ENCODE results near the gene PRAC1. TPM values are rescaled to one million over a fixed set of nuclear protein-coding genes. Genes with fewer than 3 reads are reported as not detected.

Gene PRAC1
- total RNA-seq, 1 experiment from 2014 or later: not detected

GRCh38 chr17:48747445-48748363, 25.4 kb upstream of the PRAC1 start:
- DNase-seq (ENCODE audit: low read depth, low spot score) (no peak), ATAC-seq (no peak)
- no peaks in the 10 kb centered on the region for H3K4me1 ChIP-seq (ENCODE audit: control insufficient read depth in 1 of 2, insufficient read depth in 2 of 2, low read length in 2 of 2)
- H3K9me3 ChIP-seq (ENCODE audit: control insufficient read depth in 1 of 2, insufficient read depth in 1 of 2, low read depth in 1 of 2, low read length in 2 of 2): no peaks in the 10 kb centered on the region
- H3K9ac ChIP-seq (ENCODE audit: low read length): no peak overlapping the region
- H3K27ac ChIP-seq (ENCODE audit: low read depth, low read length): no peak overlapping the region
- POLR2A ChIA-PET: no interaction called here
- H3K79me2 ChIP-seq (ENCODE audit: insufficient read depth, low read length): no peaks in the 10 kb centered on the region
- H4K20me1 ChIP-seq (ENCODE audit: insufficient read depth): no peaks in the 10 kb centered on the region
- RAD21 ChIA-PET (ENCODE audit: low non-redundant PET in 1 of 2, low total read pairs in 2 of 2, uncharacterized antibody in 2 of 2, unreplicated experiment in 2 of 2): no interaction called here
- no TSS peak for BruUV-seq (replicated peaks)
- H3K4me2 ChIP-seq (ENCODE audit: low read length): no peak overlapping the region
- TF ChIP-seq ZFX (IDR thresholded peaks at IDR 0.05) (no peak), CEBPB (IDR thresholded peaks at IDR 0.05; ENCODE audit: low read depth) (no peak), YY1 (IDR thresholded peaks at IDR 0.05; ENCODE audit: extremely low read depth, insufficient replicate concordance, low read depth, low read length) (no peak), EGR1 (IDR thresholded peaks at IDR 0.05; ENCODE audit: low read depth) (no peak), RAD21 (IDR thresholded peaks at IDR 0.05; ENCODE audit: low read depth) (no peak), SRF (IDR thresholded peaks at IDR 0.05; ENCODE audit: low read depth) (no peak), TCF7L2 (IDR thresholded peaks at IDR 0.05; ENCODE audit: borderline replicate concordance, extremely low read depth, insufficient read depth, insufficient read length) (no peak), JUND (IDR thresholded peaks at IDR 0.05) (no peak), ZNF274 (IDR thresholded peaks at IDR 0.05; ENCODE audit: low read depth, low read length) (no peak), ATF3 (IDR thresholded peaks at IDR 0.05) (no peak), SIN3A (IDR thresholded peaks at IDR 0.05; ENCODE audit: low read depth) (no peak), CTCF (IDR thresholded peaks at IDR 0.05 in 2 of 3, conservative IDR thresholded peaks at IDR 0.05 in 1 of 3; ENCODE audit: borderline replicate concordance in 1 of 3, insufficient read depth in 1 of 3, low read depth in 2 of 3, low read length in 2 of 3) (no peak), REST (IDR thresholded peaks at IDR 0.05; ENCODE audit: low read depth) (no peak), FOSL1 (IDR thresholded peaks at IDR 0.05; ENCODE audit: low read depth) (no peak), SP1 (IDR thresholded peaks at IDR 0.05; ENCODE audit: low read depth) (no peak), CBX3 (IDR thresholded peaks at IDR 0.05; ENCODE audit: low read depth) (no peak)
- intact Hi-C loops (cut with micrococcal nuclease): no loop called here
- H3K9me2 ChIP-seq (ENCODE audit: insufficient read depth): no peaks in the 10 kb centered on the region
- H3K36me3 ChIP-seq (ENCODE audit: control insufficient read depth in 1 of 2, insufficient read depth in 2 of 2, low read length in 2 of 2): no peaks in the 10 kb centered on the region
- CTCF ChIA-PET: no interaction called here
- peaks cover 36% of the 10 kb centered on the region for H3K27me3 ChIP-seq (ENCODE audit: insufficient read depth, low read length)
- no peak overlapping the region for H3K4me3 ChIP-seq (replicated peaks in 1 of 2; ENCODE audit: low read depth in 1 of 2, low read length in 2 of 2)
- no peak overlapping the region for H2AFZ ChIP-seq (ENCODE audit: low read depth, low read length, poor library complexity, severe bottlenecking)
